ENCODE data around the gene CYP8B1. TPM values are rescaled to one million over a fixed set of nuclear protein-coding genes. Genes with fewer than 3 reads are reported as not detected.
A peak's percentile ranks its signal among the peaks of the same experiment; 100 is the strongest.
"Not testable (repeated sequence)": the region's sequence is repeated elsewhere in the genome, so short reads cannot be mapped to it uniquely, and the experiment has no call there.

The CYP8B1 gene
- total and polyA plus RNA-seq, 5 donors from 2014 or later: not detected

GRCh38 chr3:42883251-42883930 lies 7.7 kb upstream of the CYP8B1 start:
- not testable (repeated sequence) for H3K4me3 Mint-ChIP-seq; H3K27me3 ChIP-seq (ENCODE audit: control insufficient read depth, insufficient read depth, low read length); ATAC-seq (ENCODE audit: low read depth in 2 of 2); DNase-seq; H3K36me3 ChIP-seq (ENCODE audit: control insufficient read depth, insufficient read depth, low read length); H3K9me3 ChIP-seq (ENCODE audit: control insufficient read depth in 2 of 2, low read length in 2 of 2); H3K4me3 ChIP-seq (ENCODE audit: low read depth, low read length); H3K27ac ChIP-seq (ENCODE audit: insufficient read depth, low read length, poor library complexity, severe bottlenecking); H3K27ac Mint-ChIP-seq; H3K36me3 Mint-ChIP-seq; H3K9me3 Mint-ChIP-seq
- Mint-ChIP-seq H3K27me3 (peaks cover 12% of the 10 kb centered on the region), H3K4me1 (peaks cover 6 to 15% (median 7%) of the 10 kb centered on the region in 4 donors)
- peaks cover 13% of the 10 kb centered on the region for H3K4me1 ChIP-seq (ENCODE audit: control insufficient read depth, insufficient read depth, low read length, poor library complexity, severe bottlenecking)

DNA sequence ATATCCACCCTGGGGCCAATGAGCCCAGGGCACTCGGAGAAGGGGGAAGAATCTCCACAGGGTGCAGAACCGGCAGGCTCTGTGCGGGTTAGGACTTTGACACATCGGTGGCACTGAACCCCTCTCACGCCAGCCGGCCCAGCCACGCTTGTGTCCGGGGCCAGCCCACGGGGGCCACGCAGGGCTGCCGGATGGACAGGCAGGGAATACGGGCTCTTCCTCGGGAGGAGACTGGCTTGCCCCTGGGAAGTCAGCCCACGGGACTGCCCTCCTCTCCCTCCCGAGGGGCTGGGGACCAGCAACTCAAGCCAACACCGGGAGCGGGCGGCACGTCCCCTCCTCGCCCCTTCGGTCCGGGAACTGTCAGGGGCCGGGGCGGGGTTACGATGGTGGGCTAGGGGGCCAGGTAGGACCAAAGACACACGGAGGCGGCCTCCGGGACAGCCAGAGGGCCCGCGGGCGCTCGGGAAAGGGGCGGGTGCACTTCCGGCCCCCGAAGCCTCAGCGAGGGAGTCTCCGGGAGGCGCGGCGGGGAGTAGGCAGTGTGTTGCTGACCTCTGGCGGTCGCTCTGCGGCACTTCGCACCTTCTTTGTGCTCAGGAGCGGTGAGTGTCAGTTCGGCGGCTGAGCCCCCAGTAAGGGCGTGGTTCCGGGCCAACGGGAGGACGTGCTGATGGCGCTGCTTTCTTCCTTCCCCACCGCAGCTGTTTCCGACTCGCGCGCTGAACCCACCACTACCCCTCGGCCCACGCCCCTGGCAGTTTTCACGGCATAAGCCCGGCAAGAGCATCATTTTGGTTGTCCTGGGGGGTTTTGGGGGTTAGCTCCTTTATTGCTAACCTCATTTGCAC lies 5.1 kb upstream of the CYP8B1 start:
- peak overlapping the region; percentile 80 to 91 (median 87) for H3K4me3 Mint-ChIP-seq
- peaks cover 13% of the 10 kb centered on the region for H3K4me1 ChIP-seq (ENCODE audit: control insufficient read depth, insufficient read depth, low read length, poor library complexity, severe bottlenecking)
- H3K4me3 ChIP-seq (ENCODE audit: low read depth, low read length): peak overlapping the region; percentile 45
- H3K27me3 ChIP-seq (ENCODE audit: control insufficient read depth, insufficient read depth, low read length): no peaks in the 10 kb centered on the region
- ATAC-seq (ENCODE audit: low read depth in 2 of 2) (peak; percentile 99 to 100), DNase-seq (peak; percentile 80 to 94 (median 86))
- H3K36me3 Mint-ChIP-seq: no peaks in the 10 kb centered on the region
- no peaks in the 10 kb centered on the region for H3K9me3 ChIP-seq (ENCODE audit: control insufficient read depth in 2 of 2, low read length in 2 of 2)
- H3K27ac ChIP-seq (ENCODE audit: insufficient read depth, low read length, poor library complexity, severe bottlenecking): peak overlapping the region; percentile 61
- peaks cover 4% of the 10 kb centered on the region for H3K27me3 Mint-ChIP-seq
- H3K4me1 Mint-ChIP-seq: peaks cover 6 to 15% (median 7%) of the 10 kb centered on the region in 4 donors
- H3K27ac Mint-ChIP-seq: peak overlapping the region in 2 of 3 donors; percentile 90 to 93
- no peaks in the 10 kb centered on the region for H3K36me3 ChIP-seq (ENCODE audit: control insufficient read depth, insufficient read depth, low read length)
- H3K9me3 Mint-ChIP-seq: no peaks in the 10 kb centered on the region

- H3K27me3 Mint-ChIP-seq: peaks cover 3% of the 10 kb centered on the region
- H3K4me1 ChIP-seq (ENCODE audit: control insufficient read depth, insufficient read depth, low read length, poor library complexity, severe bottlenecking): peaks cover 13% of the 10 kb centered on the region
- no peaks in the 10 kb centered on the region for H3K36me3 Mint-ChIP-seq
- peaks cover 6 to 15% (median 7%) of the 10 kb centered on the region in 4 donors for H3K4me1 Mint-ChIP-seq
- H3K9me3 ChIP-seq (ENCODE audit: control insufficient read depth in 2 of 2, low read length in 2 of 2): no peaks in the 10 kb centered on the region
- H3K36me3 ChIP-seq (ENCODE audit: control insufficient read depth, insufficient read depth, low read length): no peaks in the 10 kb centered on the region
- H3K4me3 Mint-ChIP-seq: peak overlapping the region; percentile 62 to 90 (median 76)
- DNase-seq (peak in 1 of 3 donors; percentile 1), ATAC-seq (ENCODE audit: low read depth in 2 of 2) (no peak)
- no peak overlapping the region for H3K27ac ChIP-seq (ENCODE audit: insufficient read depth, low read length, poor library complexity, severe bottlenecking)
- H3K27ac Mint-ChIP-seq: peak overlapping the region in 2 of 3 donors; percentile 89 to 90
- H3K9me3 Mint-ChIP-seq: no peaks in the 10 kb centered on the region
- no peaks in the 10 kb centered on the region for H3K27me3 ChIP-seq (ENCODE audit: control insufficient read depth, insufficient read depth, low read length)
- H3K4me3 ChIP-seq (ENCODE audit: low read depth, low read length): no peak overlapping the region
Measured at GRCh38 chr3:42880183-42880582, 4.5 kb upstream of the CYP8B1 start.

- Histone ChIP-seq H3K27ac (ENCODE audit: insufficient read depth, low read length, poor library complexity, severe bottlenecking) (no peak overlapping the region), H3K4me1 (ENCODE audit: control insufficient read depth, insufficient read depth, low read length, poor library complexity, severe bottlenecking) (peaks cover 13% of the 10 kb centered on the region), H3K36me3 (ENCODE audit: control insufficient read depth, insufficient read depth, low read length) (no peaks in the 10 kb centered on the region), H3K9me3 (ENCODE audit: control insufficient read depth in 2 of 2, low read length in 2 of 2) (no peaks in the 10 kb centered on the region), H3K27me3 (ENCODE audit: control insufficient read depth, insufficient read depth, low read length) (no peaks in the 10 kb centered on the region), H3K4me3 (ENCODE audit: low read depth, low read length) (no peak overlapping the region)
- Mint-ChIP-seq H3K9me3 (no peaks in the 10 kb centered on the region), H3K4me1 (peaks cover 6 to 15% (median 11%) of the 10 kb centered on the region in 4 donors), H3K27ac (no peak overlapping the region), H3K27me3 (peaks cover 5% of the 10 kb centered on the region), H3K4me3 (no peak overlapping the region), H3K36me3 (no peaks in the 10 kb centered on the region)
- DNase-seq (no peak), ATAC-seq (ENCODE audit: low read depth in 2 of 2) (no peak)
Measured at GRCh38 chr3:42877881-42878280, 2.2 kb upstream of the CYP8B1 start.

GRCh38 chr3:42876940-42877720 lies 1.5 kb upstream of the CYP8B1 start:
- Histone ChIP-seq H3K4me1 (ENCODE audit: control insufficient read depth, insufficient read depth, low read length, poor library complexity, severe bottlenecking) (peaks cover 13% of the 10 kb centered on the region), H3K4me3 (ENCODE audit: low read depth, low read length) (no peak overlapping the region), H3K9me3 (ENCODE audit: control insufficient read depth in 2 of 2, low read length in 2 of 2) (no peaks in the 10 kb centered on the region), H3K27ac (ENCODE audit: insufficient read depth, low read length, poor library complexity, severe bottlenecking) (no peak overlapping the region), H3K27me3 (ENCODE audit: control insufficient read depth, insufficient read depth, low read length) (no peaks in the 10 kb centered on the region), H3K36me3 (ENCODE audit: control insufficient read depth, insufficient read depth, low read length) (no peaks in the 10 kb centered on the region)
- Mint-ChIP-seq H3K9me3 (no peaks in the 10 kb centered on the region), H3K27ac (no peak overlapping the region), H3K27me3 (peaks cover 9% of the 10 kb centered on the region), H3K4me3 (no peak overlapping the region), H3K36me3 (no peaks in the 10 kb centered on the region), H3K4me1 (peaks cover 6 to 15% (median 11%) of the 10 kb centered on the region in 4 donors)
- no peak for DNase-seq
- no peak for ATAC-seq (ENCODE audit: low read depth in 2 of 2)

DNA sequence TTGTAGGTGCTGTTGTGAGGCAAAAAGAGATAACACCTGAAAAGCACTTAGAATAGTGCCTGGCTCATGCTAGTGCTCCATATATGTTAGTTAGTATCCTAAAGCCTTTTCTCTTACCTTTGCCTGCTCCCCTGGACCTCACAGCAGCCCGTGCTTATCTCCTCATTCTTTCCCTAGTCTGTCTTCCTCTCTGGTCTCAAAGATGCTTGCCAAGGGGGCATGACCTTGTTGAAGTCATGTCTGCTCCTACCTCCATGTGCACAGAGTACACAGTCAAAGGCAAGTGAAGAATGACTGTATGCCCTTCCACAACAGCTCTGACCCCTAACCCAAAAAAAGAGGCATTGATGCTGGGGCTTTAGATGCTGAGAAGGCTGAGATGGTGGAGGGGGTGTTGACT lies 722 bp upstream of the CYP8B1 start:
- Mint-ChIP-seq H3K9me3 (no peaks in the 10 kb centered on the region), H3K4me3 (no peak overlapping the region), H3K36me3 (no peaks in the 10 kb centered on the region), H3K27ac (peak overlapping the region in 1 of 3 donors; percentile 6), H3K4me1 (peaks cover 5 to 13% (median 7%) of the 10 kb centered on the region in 4 donors), H3K27me3 (peaks cover 9% of the 10 kb centered on the region)
- Histone ChIP-seq H3K27me3 (ENCODE audit: control insufficient read depth, insufficient read depth, low read length) (no peaks in the 10 kb centered on the region), H3K9me3 (ENCODE audit: control insufficient read depth in 2 of 2, low read length in 2 of 2) (no peaks in the 10 kb centered on the region), H3K27ac (ENCODE audit: insufficient read depth, low read length, poor library complexity, severe bottlenecking) (no peak overlapping the region), H3K36me3 (ENCODE audit: control insufficient read depth, insufficient read depth, low read length) (no peaks in the 10 kb centered on the region), H3K4me1 (ENCODE audit: control insufficient read depth, insufficient read depth, low read length, poor library complexity, severe bottlenecking) (peaks cover 11% of the 10 kb centered on the region), H3K4me3 (ENCODE audit: low read depth, low read length) (no peak overlapping the region)
- ATAC-seq (ENCODE audit: low read depth in 2 of 2) (no peak), DNase-seq (no peak)

- Histone ChIP-seq H3K4me1 (ENCODE audit: control insufficient read depth, insufficient read depth, low read length, poor library complexity, severe bottlenecking) (no peaks in the 10 kb centered on the region), H3K27me3 (ENCODE audit: control insufficient read depth, insufficient read depth, low read length) (no peaks in the 10 kb centered on the region), H3K9me3 (ENCODE audit: control insufficient read depth in 2 of 2, low read length in 2 of 2) (no peaks in the 10 kb centered on the region), H3K4me3 (ENCODE audit: low read depth, low read length) (no peak overlapping the region), H3K36me3 (ENCODE audit: control insufficient read depth, insufficient read depth, low read length) (no peaks in the 10 kb centered on the region), H3K27ac (ENCODE audit: insufficient read depth, low read length, poor library complexity, severe bottlenecking) (no peak overlapping the region)
- ATAC-seq (ENCODE audit: low read depth in 2 of 2) (no peak), DNase-seq (no peak)
- Mint-ChIP-seq H3K27me3 (peaks cover 9% of the 10 kb centered on the region), H3K27ac (no peak overlapping the region), H3K9me3 (no peaks in the 10 kb centered on the region), H3K4me1 (peaks cover 0 to 7% (median 0%) of the 10 kb centered on the region in 4 donors), H3K36me3 (no peaks in the 10 kb centered on the region), H3K4me3 (no peak overlapping the region)
Measured at GRCh38 chr3:42874749-42875148, 930 bp downstream of the CYP8B1 start.

Data from CD4-positive, CD25-positive, alpha-beta regulatory T cell (primary cell).